ENCODE measurements around the gene GSDME. TPM values are rescaled to one million over a fixed set of nuclear protein-coding genes. Genes with fewer than 3 reads are reported as not detected.

GSDME gene
- total RNA-seq, 1 donor from 2014 or later: 27.7 TPM

DNA sequence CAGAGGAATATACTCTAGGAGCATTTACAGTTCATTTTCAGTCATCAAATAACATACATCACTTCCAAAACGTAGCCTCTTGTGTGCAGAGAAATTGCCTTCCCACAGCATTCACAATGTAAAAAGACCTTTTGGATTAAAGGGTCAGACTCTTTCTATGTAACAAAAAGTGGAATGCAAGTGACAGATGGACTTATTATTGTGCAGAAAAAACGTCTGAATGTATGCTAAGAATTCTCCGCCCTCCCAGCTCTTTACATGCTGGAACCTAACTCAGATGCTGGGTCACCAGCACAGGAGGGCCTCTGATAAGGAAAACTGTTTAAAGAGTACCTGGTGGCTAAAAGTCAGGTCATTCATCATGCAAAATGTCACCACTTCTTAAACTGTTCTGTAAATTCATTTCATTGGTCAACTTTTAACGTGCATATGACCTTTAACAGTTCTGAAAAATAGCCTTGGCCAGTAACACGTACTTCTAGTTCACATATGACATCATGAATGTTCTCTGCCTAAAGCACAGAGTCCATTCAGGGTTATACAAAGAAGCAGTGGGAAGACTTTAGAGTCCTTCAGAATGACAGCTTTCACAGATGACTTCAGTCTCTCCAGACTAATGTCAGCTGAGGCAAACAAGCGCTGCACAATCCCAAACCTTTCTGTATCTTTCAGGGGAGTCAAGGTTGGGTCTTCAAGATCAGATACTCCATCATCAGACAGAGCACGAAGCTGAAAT lies 58.6 kb downstream of the GSDME start:
- Histone ChIP-seq H3K79me2 (ENCODE audit: insufficient read depth, low read length) (no peaks in the 10 kb centered on the region), H3K36me3 (ENCODE audit: insufficient read depth, low read length) (no peaks in the 10 kb centered on the region), H4K20me1 (ENCODE audit: insufficient read depth, low read length) (no peaks in the 10 kb centered on the region), H3K9ac (ENCODE audit: low read length) (no peak overlapping the region), H2AFZ (ENCODE audit: low read depth, low read length) (no peak overlapping the region), H3K4me1 (ENCODE audit: insufficient read depth, low read length) (peaks cover 37% of the 10 kb centered on the region), H3K4me2 (ENCODE audit: low read length) (no peak overlapping the region), H3K27ac (ENCODE audit: low read depth, low read length) (no peak overlapping the region), H3K27me3 (ENCODE audit: insufficient read depth, low read length) (no peaks in the 10 kb centered on the region), H3K4me3 (ENCODE audit: insufficient read depth, low read depth, low read length) (no peak overlapping the region), H3K9me3 (ENCODE audit: insufficient read depth, low read depth, low read length) (no peaks in the 10 kb centered on the region)
- peaks cover 25% of the 10 kb centered on the region for H3K4me1 Mint-ChIP-seq (ENCODE audit: low read depth, unreplicated experiment)
- H3K4me3 Mint-ChIP-seq (ENCODE audit: unreplicated experiment): no peak overlapping the region
- peaks cover 6% of the 10 kb centered on the region for H3K36me3 Mint-ChIP-seq (ENCODE audit: low read depth, unreplicated experiment)
- TF ChIP-seq, protein P1, sequence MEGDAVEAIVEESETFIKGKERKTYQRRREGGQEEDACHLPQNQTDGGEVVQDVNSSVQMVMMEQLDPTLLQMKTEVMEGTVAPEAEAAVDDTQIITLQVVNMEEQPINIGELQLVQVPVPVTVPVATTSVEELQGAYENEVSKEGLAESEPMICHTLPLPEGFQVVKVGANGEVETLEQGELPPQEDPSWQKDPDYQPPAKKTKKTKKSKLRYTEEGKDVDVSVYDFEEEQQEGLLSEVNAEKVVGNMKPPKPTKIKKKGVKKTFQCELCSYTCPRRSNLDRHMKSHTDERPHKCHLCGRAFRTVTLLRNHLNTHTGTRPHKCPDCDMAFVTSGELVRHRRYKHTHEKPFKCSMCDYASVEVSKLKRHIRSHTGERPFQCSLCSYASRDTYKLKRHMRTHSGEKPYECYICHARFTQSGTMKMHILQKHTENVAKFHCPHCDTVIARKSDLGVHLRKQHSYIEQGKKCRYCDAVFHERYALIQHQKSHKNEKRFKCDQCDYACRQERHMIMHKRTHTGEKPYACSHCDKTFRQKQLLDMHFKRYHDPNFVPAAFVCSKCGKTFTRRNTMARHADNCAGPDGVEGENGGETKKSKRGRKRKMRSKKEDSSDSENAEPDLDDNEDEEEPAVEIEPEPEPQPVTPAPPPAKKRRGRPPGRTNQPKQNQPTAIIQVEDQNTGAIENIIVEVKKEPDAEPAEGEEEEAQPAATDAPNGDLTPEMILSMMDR (IDR thresholded peaks at IDR 0.05; ENCODE audit: insufficient read depth, low read depth, low read length): no peak
- no peak for TF ChIP-seq EZH2 (IDR thresholded peaks at IDR 0.05; ENCODE audit: insufficient read depth, low read length)
- no peak overlapping the region for H3K27ac Mint-ChIP-seq (ENCODE audit: unreplicated experiment)
- FAIRE-seq (no peak), DNase-seq (ENCODE audit: low read depth) (no peak)
- H3K27me3 Mint-ChIP-seq (ENCODE audit: low read depth, unreplicated experiment): no peaks in the 10 kb centered on the region
- H3K9me3 Mint-ChIP-seq (ENCODE audit: unreplicated experiment): no peaks in the 10 kb centered on the region

DNA sequence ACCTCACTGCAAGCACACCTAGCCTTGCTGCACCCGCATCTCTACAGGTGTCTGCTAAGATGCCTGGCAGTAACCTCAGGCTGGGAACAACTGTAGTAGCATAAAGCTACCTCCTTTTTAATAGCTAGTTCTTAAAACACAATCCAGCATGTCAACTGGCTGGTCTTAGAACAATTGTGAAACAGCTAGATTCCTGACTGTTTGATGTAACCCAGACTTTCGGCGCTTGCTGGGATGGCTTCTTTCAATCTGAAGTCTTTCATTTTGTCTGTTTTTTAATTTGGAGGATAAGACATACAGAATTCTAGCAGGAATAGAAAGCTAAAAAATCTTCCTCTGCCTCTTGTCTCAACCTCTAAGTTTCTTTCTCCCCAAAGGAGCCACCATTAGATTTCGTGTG lies 59.8 kb downstream of the GSDME start:
- Mint-ChIP-seq H3K4me3 (ENCODE audit: unreplicated experiment) (no peak overlapping the region), H3K36me3 (ENCODE audit: low read depth, unreplicated experiment) (peaks cover 6% of the 10 kb centered on the region), H3K27ac (ENCODE audit: unreplicated experiment) (no peak overlapping the region), H3K27me3 (ENCODE audit: low read depth, unreplicated experiment) (no peaks in the 10 kb centered on the region), H3K4me1 (ENCODE audit: low read depth, unreplicated experiment) (peaks cover 23% of the 10 kb centered on the region), H3K9me3 (ENCODE audit: unreplicated experiment) (no peaks in the 10 kb centered on the region)
- H3K4me3 ChIP-seq (ENCODE audit: insufficient read depth, low read depth, low read length): no peak overlapping the region
- no peaks in the 10 kb centered on the region for H3K36me3 ChIP-seq (ENCODE audit: insufficient read depth, low read length)
- no peaks in the 10 kb centered on the region for H3K27me3 ChIP-seq (ENCODE audit: insufficient read depth, low read length)
- H2AFZ ChIP-seq (ENCODE audit: low read depth, low read length): no peak overlapping the region
- no peak overlapping the region for H3K27ac ChIP-seq (ENCODE audit: low read depth, low read length)
- no peak for FAIRE-seq
- H3K4me1 ChIP-seq (ENCODE audit: insufficient read depth, low read length): peaks cover 26% of the 10 kb centered on the region
- no peak overlapping the region for H3K9ac ChIP-seq (ENCODE audit: low read length)
- TF ChIP-seq EZH2 (IDR thresholded peaks at IDR 0.05; ENCODE audit: insufficient read depth, low read length): no peak
- TF ChIP-seq, protein P1 (IDR thresholded peaks at IDR 0.05; ENCODE audit: insufficient read depth, low read depth, low read length): no peak
- no peaks in the 10 kb centered on the region for H3K9me3 ChIP-seq (ENCODE audit: insufficient read depth, low read depth, low read length)
- no peak for DNase-seq (ENCODE audit: low read depth)
- H3K4me2 ChIP-seq (ENCODE audit: low read length): no peak overlapping the region
- no peaks in the 10 kb centered on the region for H4K20me1 ChIP-seq (ENCODE audit: insufficient read depth, low read length)
- H3K79me2 ChIP-seq (ENCODE audit: insufficient read depth, low read length): no peaks in the 10 kb centered on the region

GRCh38 chr7:24692592-24692991 lies 64.7 kb downstream of the GSDME start:
- Mint-ChIP-seq H3K4me3 (ENCODE audit: unreplicated experiment) (no peak overlapping the region), H3K27me3 (ENCODE audit: low read depth, unreplicated experiment) (no peaks in the 10 kb centered on the region), H3K36me3 (ENCODE audit: low read depth, unreplicated experiment) (peaks cover 3% of the 10 kb centered on the region), H3K9me3 (ENCODE audit: unreplicated experiment) (no peaks in the 10 kb centered on the region), H3K27ac (ENCODE audit: unreplicated experiment) (no peak overlapping the region), H3K4me1 (ENCODE audit: low read depth, unreplicated experiment) (no peaks in the 10 kb centered on the region)
- Histone ChIP-seq H3K4me3 (ENCODE audit: insufficient read depth, low read depth, low read length) (no peak overlapping the region), H3K9ac (ENCODE audit: low read length) (no peak overlapping the region), H4K20me1 (ENCODE audit: insufficient read depth, low read length) (no peaks in the 10 kb centered on the region), H3K36me3 (ENCODE audit: insufficient read depth, low read length) (no peaks in the 10 kb centered on the region), H3K9me3 (ENCODE audit: insufficient read depth, low read depth, low read length) (no peaks in the 10 kb centered on the region), H3K27ac (ENCODE audit: low read depth, low read length) (no peak overlapping the region), H3K4me2 (ENCODE audit: low read length) (no peak overlapping the region), H3K4me1 (ENCODE audit: insufficient read depth, low read length) (no peaks in the 10 kb centered on the region), H3K79me2 (ENCODE audit: insufficient read depth, low read length) (no peaks in the 10 kb centered on the region), H2AFZ (ENCODE audit: low read depth, low read length) (no peak overlapping the region), H3K27me3 (ENCODE audit: insufficient read depth, low read length) (no peaks in the 10 kb centered on the region)
- TF ChIP-seq, protein P1 (IDR thresholded peaks at IDR 0.05; ENCODE audit: insufficient read depth, low read depth, low read length): no peak
- no peak for TF ChIP-seq EZH2 (IDR thresholded peaks at IDR 0.05; ENCODE audit: insufficient read depth, low read length)
- DNase-seq (ENCODE audit: low read depth) (no peak), FAIRE-seq (no peak)

Measured in astrocyte (in vitro differentiated cells and primary cell).